ENCODE data around the gene MMP11. TPM values are rescaled to one million over a fixed set of nuclear protein-coding genes. Genes with fewer than 3 reads are reported as not detected.

MMP11 gene
- total RNA-seq, 1 experiment from 2014 or later, result 7.4 TPM

GRCh38 chr22:23796461-23796860 lies 23.8 kb downstream of the MMP11 start:
- TF ChIP-seq SIN3A (IDR thresholded peaks at IDR 0.05; ENCODE audit: low read depth) (no peak), ATF3 (IDR thresholded peaks at IDR 0.05) (no peak), SRF (IDR thresholded peaks at IDR 0.05; ENCODE audit: low read depth) (no peak), ZNF274 (IDR thresholded peaks at IDR 0.05; ENCODE audit: low read depth, low read length) (no peak), ELF1 (IDR thresholded peaks at IDR 0.05; ENCODE audit: borderline replicate concordance, low read depth) (no peak), CEBPB (IDR thresholded peaks at IDR 0.05; ENCODE audit: low read depth) (no peak), JUND (IDR thresholded peaks at IDR 0.05) (no peak), POLR2A (IDR thresholded peaks at IDR 0.05; ENCODE audit: borderline replicate concordance, extremely low read depth, insufficient read depth, insufficient read length) (no peak), CBX3 (IDR thresholded peaks at IDR 0.05; ENCODE audit: low read depth) (no peak), ZBTB33 (IDR thresholded peaks at IDR 0.05; ENCODE audit: extremely low read depth, insufficient replicate concordance, low read length) (no peak), MAX (IDR thresholded peaks at IDR 0.05) (no peak), YY1 (IDR thresholded peaks at IDR 0.05; ENCODE audit: extremely low read depth, insufficient replicate concordance, low read depth, low read length) (no peak), REST (IDR thresholded peaks at IDR 0.05; ENCODE audit: low read depth) (no peak), EGR1 (IDR thresholded peaks at IDR 0.05; ENCODE audit: low read depth) (no peak)
- Histone ChIP-seq H3K9ac (ENCODE audit: low read length) (no peak overlapping the region), H3K9me2 (ENCODE audit: insufficient read depth) (no peaks in the 10 kb centered on the region), H3K9me3 (ENCODE audit: control insufficient read depth in 1 of 2, insufficient read depth in 1 of 2, low read depth in 1 of 2, low read length in 2 of 2) (no peaks in the 10 kb centered on the region), H3K4me2 (ENCODE audit: low read length) (no peak overlapping the region), H3K4me1 (ENCODE audit: control insufficient read depth in 1 of 2, insufficient read depth in 2 of 2, low read length in 2 of 2) (no peaks in the 10 kb centered on the region), H2AFZ (ENCODE audit: low read depth, low read length, poor library complexity, severe bottlenecking) (no peak overlapping the region), H3K27ac (ENCODE audit: low read depth, low read length) (no peak overlapping the region), H3K27me3 (ENCODE audit: insufficient read depth, low read length) (no peaks in the 10 kb centered on the region), H3K36me3 (ENCODE audit: control insufficient read depth in 1 of 2, insufficient read depth in 2 of 2, low read length in 2 of 2) (peaks cover 28 to 41% of the 10 kb centered on the region in 2 experiments; a peak in 3 of 4 replicates), H3K79me2 (ENCODE audit: insufficient read depth, low read length) (peaks cover 20% of the 10 kb centered on the region), H3K4me3 (replicated peaks in 1 of 2; ENCODE audit: low read depth in 1 of 2, low read length in 2 of 2) (no peak overlapping the region), H4K20me1 (ENCODE audit: insufficient read depth) (no peaks in the 10 kb centered on the region)
- BruUV-seq (replicated peaks), result no TSS peak
- ChIA-PET CTCF (no interaction called here), RAD21 (ENCODE audit: low non-redundant PET in 1 of 2, low total read pairs in 2 of 2, uncharacterized antibody in 2 of 2, unreplicated experiment in 2 of 2) (no interaction called here), POLR2A (no interaction called here)
- ATAC-seq, result no peak
- no peak for DNase-seq (ENCODE audit: low read depth, low spot score)
- intact Hi-C loops (cut with micrococcal nuclease), result no loop called here

All from HCT116 (cell line).